Mesendoderm (in vitro differentiated cells): ENCODE measurements around the gene UMOD.

Experiments used
- DNase-seq: peaks from one replicate; pipeline ENCODE4 v3.0.0; 2013
- H2AK5ac ChIP-seq: 2 replicates; pipeline ENCODE4 v1.6.1; 2013; ENCODE audit warnings: low read length, inconsistent platforms
- H2BK120ac ChIP-seq: 2 replicates; pipeline ENCODE4 v1.6.1; 2013; ENCODE audit warnings: low read depth, mild to moderate bottlenecking, low read length, moderate library complexity, mixed read lengths
- H2BK15ac ChIP-seq: replicated peaks from 2 replicates; pipeline ENCODE4 v1.6.1; 2013; ENCODE audit warnings: low read depth, mild to moderate bottlenecking, moderate library complexity
- H2BK5ac ChIP-seq: 2 replicates; pipeline ENCODE4 v1.6.1; 2013; ENCODE audit warnings: low read length, inconsistent platforms
- H3K18ac ChIP-seq: 2 replicates; pipeline ENCODE4 v1.6.1; 2013; ENCODE audit warnings: mild to moderate bottlenecking, low read length, mixed read lengths
- H3K23ac ChIP-seq: one replicate; pipeline ENCODE4 v1.6.1; 2013; ENCODE audit warnings: low read length
- H3K27ac ChIP-seq: 2 replicates; pipeline ENCODE4 v1.5.1; 2013; ENCODE audit warnings: low read depth, mild to moderate bottlenecking, inconsistent platforms, low read length, moderate library complexity
- H3K27me3 ChIP-seq: 2 replicates; pipeline ENCODE4 v1.6.1; 2013; ENCODE audit warnings: low read length, control low read depth, mild to moderate bottlenecking, inconsistent platforms; ENCODE audit not compliant: insufficient read depth, poor library complexity
- H3K36me3 ChIP-seq: 2 replicates; pipeline ENCODE4 v1.6.1; 2013; ENCODE audit warnings: low read length, inconsistent platforms; ENCODE audit not compliant: control insufficient read depth, insufficient read depth
- H3K4ac ChIP-seq: one replicate; pipeline ENCODE4 v1.6.1; 2013; ENCODE audit warnings: low read depth, mild to moderate bottlenecking, low read length, moderate library complexity
- H3K4me1 ChIP-seq: 2 replicates; pipeline ENCODE4 v1.6.1; 2013; ENCODE audit warnings: low read depth, low read length, inconsistent platforms; ENCODE audit not compliant: control insufficient read depth
- H3K4me2 ChIP-seq: 2 replicates; pipeline ENCODE4 v1.6.1; 2013; ENCODE audit warnings: low read length
- H3K4me3 ChIP-seq: 2 replicates; pipeline ENCODE4 v1.5.1; 2013; ENCODE audit warnings: mild to moderate bottlenecking, low read length
- H3K56ac ChIP-seq: one replicate; pipeline ENCODE4 v1.6.1; 2013; ENCODE audit warnings: low read length
- H3K79me1 ChIP-seq: 2 replicates; pipeline ENCODE4 v1.6.1; 2013; ENCODE audit warnings: low read length, inconsistent platforms
- H3K79me2 ChIP-seq: 2 replicates; pipeline ENCODE4 v1.6.1; 2013; ENCODE audit warnings: mild to moderate bottlenecking, low read length; ENCODE audit not compliant: control insufficient read depth, insufficient read depth
- H3K9ac ChIP-seq: 2 replicates; pipeline ENCODE4 v1.6.1; 2013; ENCODE audit warnings: low read length, inconsistent platforms
- H4K5ac ChIP-seq: one replicate; pipeline ENCODE4 v1.6.1; 2013; ENCODE audit warnings: low read length
- H4K8ac ChIP-seq: one replicate; pipeline ENCODE4 v1.6.1; 2013; ENCODE audit warnings: low read depth, mild to moderate bottlenecking, control low read depth, low read length, moderate library complexity
- WGBS: extraction: QIAGEN DNeasy Blood & Tissue Kit; methylation state at CpG from one replicate; pipeline ENCODE4 v1.1.7; 2013; ENCODE audit warnings: low lambda C conversion rate, missing lambda C conversion rate; ENCODE audit not compliant: insufficient coverage; ENCODE audit errors: extremely low coverage; 5-methylcytosine and 5-hydroxymethylcytosine counted together

UMOD gene

DNA sequence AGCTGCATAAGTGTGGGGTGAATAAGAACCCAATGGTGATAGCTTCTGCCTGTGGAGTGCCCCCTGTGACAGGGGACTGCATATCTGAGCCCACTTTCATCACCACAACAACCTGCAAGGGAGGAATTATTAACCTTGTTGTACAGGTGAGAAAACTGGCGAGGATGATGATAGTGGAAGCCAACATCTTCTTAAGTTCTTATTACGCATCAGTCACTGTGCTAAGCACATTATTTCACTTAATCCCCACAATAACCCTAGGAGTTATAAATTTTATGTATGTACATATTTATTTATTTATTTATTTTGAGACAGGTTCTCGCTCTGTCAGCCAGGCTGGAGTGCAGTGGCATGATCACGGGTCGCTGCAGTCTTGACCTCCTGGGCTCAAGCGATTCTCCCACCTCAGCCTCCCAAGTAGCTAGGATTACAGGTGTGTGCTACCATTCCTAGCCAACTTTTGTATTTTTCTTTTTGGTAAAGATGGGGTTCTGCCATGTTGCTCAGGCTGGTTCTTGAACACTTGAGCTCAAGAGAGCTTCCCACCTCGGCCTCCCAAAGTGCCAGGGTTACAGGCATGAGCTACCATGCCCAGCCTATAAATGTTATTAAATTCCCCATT, 44.4 kb upstream of the UMOD start:
- no peak overlapping the region for H2BK120ac ChIP-seq

DNA sequence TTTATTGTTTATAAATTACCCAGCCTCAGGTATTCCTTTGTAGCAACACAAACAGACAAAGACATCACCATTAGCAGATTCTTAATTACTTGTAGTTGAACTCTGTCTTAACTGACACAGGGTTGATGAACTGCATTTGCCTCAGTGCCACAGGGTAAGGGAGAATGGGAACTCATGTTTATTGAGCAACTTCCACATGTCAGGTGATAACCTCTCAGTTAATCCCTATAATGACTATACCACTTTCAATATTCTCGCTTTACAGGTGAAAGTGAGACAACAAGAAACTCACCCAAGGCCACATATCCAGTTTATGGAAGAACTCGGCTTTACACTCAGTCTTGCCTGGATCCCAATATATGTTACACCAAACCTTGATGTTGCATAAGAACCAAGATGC, 43.4 kb upstream of the UMOD start:
- Histone ChIP-seq H3K36me3 (no peaks in the 10 kb centered on the region), H3K18ac (no peak overlapping the region), H2BK15ac (no peak overlapping the region), H2AK5ac (no peak overlapping the region), H2BK120ac (no peak overlapping the region), H3K9ac (no peak overlapping the region), H3K4me1 (no peaks in the 10 kb centered on the region), H3K79me1 (no peaks in the 10 kb centered on the region), H4K8ac (no peak overlapping the region), H3K23ac (no peak overlapping the region), H3K4me3 (no peak overlapping the region), H3K27ac (no peak overlapping the region), H3K27me3 (no peaks in the 10 kb centered on the region), H2BK5ac (no peak overlapping the region), H3K56ac (no peak overlapping the region), H3K79me2 (no peaks in the 10 kb centered on the region), H3K4ac (no peak overlapping the region), H4K5ac (no peak overlapping the region), H3K4me2 (no peak overlapping the region)
- WGBS, result no CpG with 5 or more reads among the region's 2 CpGs
- DNase-seq, result no peak

More for the DNA sequence above, 44.4 kb upstream of the UMOD start:
- H3K4me3 ChIP-seq, result no peak overlapping the region
- H3K56ac ChIP-seq, result no peak overlapping the region
- no peak overlapping the region for H3K23ac ChIP-seq
- no peak overlapping the region for H3K4ac ChIP-seq
- no peaks in the 10 kb centered on the region for H3K27me3 ChIP-seq
- H3K4me1 ChIP-seq, result no peaks in the 10 kb centered on the region
- H3K79me2 ChIP-seq, result no peaks in the 10 kb centered on the region
- DNase-seq, result no peak
- no peak overlapping the region for H3K4me2 ChIP-seq
- no peaks in the 10 kb centered on the region for H3K79me1 ChIP-seq
- H3K18ac ChIP-seq, result no peak overlapping the region
- no peak overlapping the region for H4K5ac ChIP-seq
- WGBS, result no CpG with 5 or more reads among the region's 7 CpGs
- no peak overlapping the region for H4K8ac ChIP-seq
- H2BK15ac ChIP-seq, result no peak overlapping the region
- no peaks in the 10 kb centered on the region for H3K36me3 ChIP-seq
- H2BK5ac ChIP-seq, result no peak overlapping the region
- H3K9ac ChIP-seq, result no peak overlapping the region
- no peak overlapping the region for H3K27ac ChIP-seq
- H2AK5ac ChIP-seq, result no peak overlapping the region

GRCh38 chr16:20393801-20394577, 41.5 kb upstream of the UMOD start:
- Histone ChIP-seq H4K8ac (no peak overlapping the region), H4K5ac (no peak overlapping the region), H3K4me2 (no peak overlapping the region), H3K56ac (no peak overlapping the region), H2BK15ac (no peak overlapping the region), H3K23ac (no peak overlapping the region), H3K4me1 (no peaks in the 10 kb centered on the region), H3K4me3 (no peak overlapping the region), H2BK5ac (no peak overlapping the region), H3K9ac (no peak overlapping the region), H3K79me2 (no peaks in the 10 kb centered on the region), H3K79me1 (no peaks in the 10 kb centered on the region), H3K27me3 (no peaks in the 10 kb centered on the region), H3K18ac (no peak overlapping the region), H3K27ac (no peak overlapping the region), H3K4ac (no peak overlapping the region), H2AK5ac (no peak overlapping the region), H2BK120ac (no peak overlapping the region), H3K36me3 (no peaks in the 10 kb centered on the region)
- no CpG with 5 or more reads among the region's 2 CpGs for WGBS
- no peak for DNase-seq

- Histone ChIP-seq H3K56ac (no peak overlapping the region), H2BK5ac (no peak overlapping the region), H2BK120ac (no peak overlapping the region), H3K4me1 (no peaks in the 10 kb centered on the region), H3K79me2 (no peaks in the 10 kb centered on the region), H2BK15ac (no peak overlapping the region), H3K4ac (no peak overlapping the region), H3K27me3 (no peaks in the 10 kb centered on the region), H3K27ac (no peak overlapping the region), H2AK5ac (no peak overlapping the region), H3K18ac (no peak overlapping the region), H3K9ac (no peak overlapping the region), H4K8ac (no peak overlapping the region), H3K23ac (no peak overlapping the region), H3K36me3 (no peaks in the 10 kb centered on the region), H3K4me3 (no peak overlapping the region), H3K79me1 (no peaks in the 10 kb centered on the region), H4K5ac (no peak overlapping the region), H3K4me2 (no peak overlapping the region)
- DNase-seq, result no peak
- WGBS, result 100% methylated on average over 1 of the region's 5 CpGs
Observed at GRCh38 chr16:20391045-20391444, 38.5 kb upstream of the UMOD start.

- Histone ChIP-seq H3K36me3 (no peaks in the 10 kb centered on the region), H2BK120ac (no peak overlapping the region), H3K79me2 (no peaks in the 10 kb centered on the region), H3K79me1 (no peaks in the 10 kb centered on the region), H3K4me3 (no peak overlapping the region), H4K5ac (no peak overlapping the region), H3K27ac (no peak overlapping the region), H3K4me2 (no peak overlapping the region), H2BK5ac (no peak overlapping the region), H3K27me3 (no peaks in the 10 kb centered on the region), H3K4ac (no peak overlapping the region), H2BK15ac (no peak overlapping the region), H3K23ac (no peak overlapping the region), H3K4me1 (no peaks in the 10 kb centered on the region), H2AK5ac (no peak overlapping the region), H3K56ac (no peak overlapping the region), H4K8ac (no peak overlapping the region), H3K18ac (no peak overlapping the region), H3K9ac (no peak overlapping the region)
- no peak for DNase-seq
- WGBS, result no CpG with 5 or more reads among the region's 1 CpG
Observed at GRCh38 chr16:20388854-20389253, 36.3 kb upstream of the UMOD start.
